Measurements from ENCODE around the gene LRRC66.

GRCh38 chr4:52010986-52011385 lies 9.2 kb downstream of the LRRC66 start:
- no peak for TF ChIP-seq CTCF (IDR thresholded peaks at IDR 0.05)
- no peak for TF ChIP-seq POLR2A (IDR thresholded peaks at IDR 0.05)
- TF ChIP-seq POLR2AphosphoS5 (IDR thresholded peaks at IDR 0.05): no peak

Data from transverse colon (tissue), 4 donors.